Endodermal cell (in vitro differentiated cells): ENCODE results near the gene APOC4. TPM values are rescaled to one million over a fixed set of nuclear protein-coding genes. Genes with fewer than 3 reads are reported as not detected.

Experiments
- DNase-seq: peaks from one replicate; pipeline ENCODE4 v3.0.0-alpha.2; 2017
- H3K27ac ChIP-seq: 2 replicates; pipeline ENCODE4 v1.5.1; 2013; ENCODE audit warnings: mild to moderate bottlenecking, low read depth, low read length, moderate library complexity
- H3K27me3 ChIP-seq: 2 replicates; pipeline ENCODE4 v1.6.1; 2013; ENCODE audit warnings: mild to moderate bottlenecking, low read length, moderate library complexity; ENCODE audit not compliant: insufficient read depth, control insufficient read depth, poor library complexity, severe bottlenecking
- H3K36me3 ChIP-seq: 2 replicates; pipeline ENCODE4 v1.7.0; 2013; ENCODE audit warnings: mild to moderate bottlenecking, low read length, moderate library complexity; ENCODE audit not compliant: control insufficient read depth, insufficient read depth
- H3K4me1 ChIP-seq: one replicate; pipeline ENCODE4 v1.7.0; 2013; ENCODE audit warnings: low read length; ENCODE audit not compliant: control insufficient read depth, insufficient read depth
- H3K4me3 ChIP-seq: 2 replicates; pipeline ENCODE4 v1.5.1; 2013; ENCODE audit warnings: mild to moderate bottlenecking, low read length, moderate library complexity
- H3K9ac ChIP-seq: 2 replicates; pipeline ENCODE4 v1.6.1; 2013; ENCODE audit warnings: mild to moderate bottlenecking, low read length, moderate library complexity; ENCODE audit not compliant: poor library complexity, severe bottlenecking; ENCODE audit errors: extremely low read depth
- H3K9me3 ChIP-seq: 2 replicates; pipeline ENCODE4 v1.6.1; 2013; ENCODE audit warnings: mild to moderate bottlenecking, low read length, moderate library complexity; ENCODE audit not compliant: control insufficient read depth
- H3K27ac Mint-ChIP-seq: 2 replicates; pipeline ENCODE4 v1.8.0; 2020; ENCODE audit warnings: mixed read lengths
- H3K27me3 Mint-ChIP-seq: 2 replicates; pipeline ENCODE4 v1.8.0; 2021; ENCODE audit warnings: mild to moderate bottlenecking, mixed read lengths; ENCODE audit not compliant: insufficient read depth
- H3K36me3 Mint-ChIP-seq: 2 replicates; pipeline ENCODE4 v1.8.0; 2020; ENCODE audit warnings: low read depth, mixed read lengths
- H3K4me1 Mint-ChIP-seq: 2 replicates; pipeline ENCODE4 v1.8.0; 2020; ENCODE audit warnings: mixed read lengths
- H3K4me3 Mint-ChIP-seq: 2 replicates; pipeline ENCODE4 v1.8.0; 2020; ENCODE audit warnings: mild to moderate bottlenecking, moderate library complexity, mixed read lengths
- H3K9me3 Mint-ChIP-seq: 2 replicates; pipeline ENCODE4 v1.8.0; 2020; ENCODE audit warnings: mild to moderate bottlenecking, mixed read lengths
- WGBS, 2 experiments: methylation state at CpG; one replicate each; pipeline versions ENCODE4 v1.1.5 to v1.1.7; 2013; ENCODE audit warnings: missing lambda C conversion rate in 2 of 2, mixed read lengths in 1 of 2; ENCODE audit not compliant: insufficient coverage in 1 of 2, insufficient read length in 1 of 2; 5-methylcytosine and 5-hydroxymethylcytosine counted together
- total RNA-seq, 2 donors: library from RNA; stranded (reverse); fragmentation: NEBNext Ultra II Directional in 1 of 2; extraction: Animal tissue kit (Norgen Biotek cat#: 25700) in 1 of 2; gene quantifications; 2 replicates in 1 of 2; 3 replicates in 1 of 2; pipeline ENCODE4 v1.2.1, GENCODE V29; 2021
- TF ChIP-seq, protein P1 (sequence below): fragments of 200-600 bp; sonication (generic); conservative IDR thresholded peaks from 2 replicates; pipeline ENCODE4 v1.5.0; 2021; ENCODE audit warnings: antibody characterized with exemption, mild to moderate bottlenecking

APOC4 gene
- total RNA-seq, 2 donors from 2014 or later, result not detected

DNA sequence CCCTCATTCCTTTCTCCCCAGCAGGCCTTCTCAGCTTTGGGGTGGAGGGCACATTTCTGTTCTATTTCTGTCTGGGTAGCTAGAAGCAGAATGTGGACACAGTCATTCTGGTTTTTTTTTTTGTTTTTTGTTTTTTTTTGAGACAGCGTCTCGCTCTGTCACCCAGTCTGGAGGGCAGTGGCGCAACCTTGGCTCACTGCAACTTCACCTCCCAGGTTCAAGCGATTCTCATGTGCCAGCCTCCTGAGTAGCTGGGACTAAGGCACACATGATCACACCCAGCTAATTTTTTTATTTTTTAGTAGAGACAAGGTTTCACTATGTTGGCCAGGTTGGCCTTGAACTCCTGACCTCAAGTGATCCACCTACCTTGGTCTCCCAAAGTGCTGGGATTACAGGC is 33.4 kb downstream of the APOC4 start:
- peaks cover 53% of the 10 kb centered on the region for H3K36me3 ChIP-seq
- H3K27me3 ChIP-seq, result no peaks in the 10 kb centered on the region
- no peak overlapping the region for H3K27ac ChIP-seq
- Mint-ChIP-seq H3K27me3 (no peaks in the 10 kb centered on the region), H3K9me3 (no peaks in the 10 kb centered on the region), H3K4me3 (no peak overlapping the region), H3K4me1 (no peaks in the 10 kb centered on the region), H3K27ac (no peak overlapping the region), H3K36me3 (peaks cover 57% of the 10 kb centered on the region)
- TF ChIP-seq, protein P1, sequence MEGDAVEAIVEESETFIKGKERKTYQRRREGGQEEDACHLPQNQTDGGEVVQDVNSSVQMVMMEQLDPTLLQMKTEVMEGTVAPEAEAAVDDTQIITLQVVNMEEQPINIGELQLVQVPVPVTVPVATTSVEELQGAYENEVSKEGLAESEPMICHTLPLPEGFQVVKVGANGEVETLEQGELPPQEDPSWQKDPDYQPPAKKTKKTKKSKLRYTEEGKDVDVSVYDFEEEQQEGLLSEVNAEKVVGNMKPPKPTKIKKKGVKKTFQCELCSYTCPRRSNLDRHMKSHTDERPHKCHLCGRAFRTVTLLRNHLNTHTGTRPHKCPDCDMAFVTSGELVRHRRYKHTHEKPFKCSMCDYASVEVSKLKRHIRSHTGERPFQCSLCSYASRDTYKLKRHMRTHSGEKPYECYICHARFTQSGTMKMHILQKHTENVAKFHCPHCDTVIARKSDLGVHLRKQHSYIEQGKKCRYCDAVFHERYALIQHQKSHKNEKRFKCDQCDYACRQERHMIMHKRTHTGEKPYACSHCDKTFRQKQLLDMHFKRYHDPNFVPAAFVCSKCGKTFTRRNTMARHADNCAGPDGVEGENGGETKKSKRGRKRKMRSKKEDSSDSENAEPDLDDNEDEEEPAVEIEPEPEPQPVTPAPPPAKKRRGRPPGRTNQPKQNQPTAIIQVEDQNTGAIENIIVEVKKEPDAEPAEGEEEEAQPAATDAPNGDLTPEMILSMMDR, result no peak
- H3K9me3 ChIP-seq, result no peaks in the 10 kb centered on the region
- 95 to 100% methylated on average over 4 of the region's 4 CpGs for WGBS, 2 experiments
- H3K4me1 ChIP-seq, result no peaks in the 10 kb centered on the region
- DNase-seq, result no peak
- no peak overlapping the region for H3K4me3 ChIP-seq
- no peak overlapping the region for H3K9ac ChIP-seq

DNA sequence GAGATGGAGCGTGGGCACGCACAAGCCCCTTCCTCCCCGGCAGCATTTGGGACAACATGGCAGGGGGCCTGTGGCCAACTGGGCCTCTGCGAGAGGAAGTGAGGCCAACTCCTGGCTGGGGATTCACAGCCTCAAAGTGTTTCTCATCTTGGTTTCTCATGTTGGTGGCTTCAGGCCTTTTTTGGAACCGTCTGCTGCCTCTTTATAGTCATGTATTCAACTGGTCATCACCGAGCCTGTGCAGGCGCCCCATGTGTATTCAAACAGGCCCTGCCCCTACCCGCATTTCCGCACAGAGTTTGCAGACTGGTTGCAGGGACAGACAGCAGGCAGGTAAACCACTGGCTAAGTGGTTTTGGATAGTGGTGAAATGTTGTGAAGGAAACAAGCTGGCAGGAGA is 42.0 kb downstream of the APOC4 start:
- DNase-seq, result no peak
- Histone ChIP-seq H3K27me3 (no peaks in the 10 kb centered on the region), H3K9ac (no peak overlapping the region), H3K27ac (no peak overlapping the region), H3K4me3 (no peak overlapping the region), H3K36me3 (peaks cover 34% of the 10 kb centered on the region), H3K4me1 (no peaks in the 10 kb centered on the region), H3K9me3 (no peaks in the 10 kb centered on the region)
- TF ChIP-seq, protein P1, result no peak
- H3K9me3 Mint-ChIP-seq, result no peaks in the 10 kb centered on the region
- H3K4me1 Mint-ChIP-seq, result no peaks in the 10 kb centered on the region
- no peak overlapping the region for H3K4me3 Mint-ChIP-seq
- no peaks in the 10 kb centered on the region for H3K27me3 Mint-ChIP-seq
- no peak overlapping the region for H3K27ac Mint-ChIP-seq
- peaks cover 45% of the 10 kb centered on the region for H3K36me3 Mint-ChIP-seq
- WGBS, 2 experiments, result 94 to 95% methylated on average over 9 of the region's 9 CpGs

DNA sequence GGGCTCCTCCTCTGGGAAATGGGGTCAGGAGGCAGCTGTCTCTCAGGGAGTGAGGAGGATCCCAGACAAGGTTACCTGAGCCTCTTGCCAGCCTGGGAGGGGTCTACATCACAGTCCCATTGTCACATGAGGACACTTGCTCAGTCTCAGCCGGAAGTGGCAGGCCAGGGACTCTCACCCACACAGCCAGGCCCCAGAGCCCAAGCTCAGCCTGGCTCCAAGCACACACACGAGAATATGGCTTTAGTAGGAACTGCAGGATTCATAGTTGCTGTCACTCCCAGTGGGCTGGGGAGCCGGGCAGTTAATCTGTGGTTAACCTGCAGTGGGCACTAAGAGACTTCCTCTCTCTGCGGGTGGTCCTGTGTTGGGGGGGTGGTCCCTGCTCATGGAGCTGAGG is 43.4 kb downstream of the APOC4 start:
- Histone ChIP-seq H3K27ac (no peak overlapping the region), H3K9me3 (no peaks in the 10 kb centered on the region), H3K27me3 (no peaks in the 10 kb centered on the region), H3K36me3 (peaks cover 33% of the 10 kb centered on the region), H3K4me3 (no peak overlapping the region), H3K4me1 (no peaks in the 10 kb centered on the region), H3K9ac (no peak overlapping the region)
- no peak overlapping the region for H3K4me3 Mint-ChIP-seq
- no peaks in the 10 kb centered on the region for H3K27me3 Mint-ChIP-seq
- no peaks in the 10 kb centered on the region for H3K4me1 Mint-ChIP-seq
- no peak for DNase-seq
- TF ChIP-seq, protein P1, result no peak
- no peaks in the 10 kb centered on the region for H3K9me3 Mint-ChIP-seq
- no peak overlapping the region for H3K27ac Mint-ChIP-seq
- WGBS, 2 experiments, result 93 to 96% methylated on average over 3 to 4 of the region's 4 CpGs
- H3K36me3 Mint-ChIP-seq, result peaks cover 40% of the 10 kb centered on the region
